KOPT-K1 (cell line): Measurements from ENCODE around the gene TAS1R3.

Source experiments
- H3K27ac ChIP-seq: fragments of 200-600 bp; sonication (generic); 2 replicates; pipeline ENCODE4 v1.5.1; 2016; ENCODE audit warnings: antibody characterized with exemption, mild to moderate bottlenecking, low read depth, low read length; ENCODE audit not compliant: poor library complexity, severe bottlenecking
- H3K36me3 ChIP-seq: fragments of 200-600 bp; sonication (generic); 2 replicates; pipeline ENCODE4 v1.5.1; 2017; ENCODE audit warnings: antibody characterized with exemption, mild to moderate bottlenecking, low read length, moderate library complexity; ENCODE audit not compliant: insufficient read depth
- H3K9me3 ChIP-seq: fragments of 200-600 bp; sonication (generic); 2 replicates; pipeline ENCODE4 v1.5.1; 2017; ENCODE audit warnings: antibody characterized with exemption, low read length, mild to moderate bottlenecking; ENCODE audit not compliant: insufficient read depth, poor library complexity, severe bottlenecking

Gene TAS1R3

GRCh38 chr1:1344655-1345361 is 13.7 kb downstream of the TAS1R3 start:
- H3K27ac ChIP-seq = no peak overlapping the region
- H3K36me3 ChIP-seq = peaks cover 14% of the 10 kb centered on the region; the same call in 1 of the 2 replicates
- H3K9me3 ChIP-seq = no peaks in the 10 kb centered on the region

GRCh38 chr1:1345384-1345783 is 14.3 kb downstream of the TAS1R3 start:
- peaks cover 11% of the 10 kb centered on the region; the same call in 1 of the 2 replicates for H3K36me3 ChIP-seq
- no peak overlapping the region for H3K27ac ChIP-seq
- no peaks in the 10 kb centered on the region for H3K9me3 ChIP-seq

- Histone ChIP-seq H3K9me3 (no peaks in the 10 kb centered on the region), H3K27ac (no peak overlapping the region), H3K36me3 (peaks cover 8% of the 10 kb centered on the region; the same call in 1 of the 2 replicates)
Observed at GRCh38 chr1:1345860-1346500, 14.9 kb downstream of the TAS1R3 start.

GRCh38 chr1:1346501-1346890 is 15.4 kb downstream of the TAS1R3 start:
- Histone ChIP-seq H3K9me3 (no peaks in the 10 kb centered on the region), H3K27ac (no peak overlapping the region)

GRCh38 chr1:1347026-1347595 is 16.0 kb downstream of the TAS1R3 start:
- Histone ChIP-seq H3K9me3 (no peaks in the 10 kb centered on the region), H3K27ac (no peak overlapping the region), H3K36me3 (no peaks in the 10 kb centered on the region)

More at GRCh38 chr1:1346501-1346890, 15.4 kb downstream of the TAS1R3 start:
- H3K36me3 ChIP-seq = peaks cover 3% of the 10 kb centered on the region; the same call in 1 of the 2 replicates

GRCh38 chr1:1347663-1348419 is 16.8 kb downstream of the TAS1R3 start:
- H3K27ac ChIP-seq = peak overlapping the region; percentile 53
- H3K36me3 ChIP-seq = no peaks in the 10 kb centered on the region
- no peaks in the 10 kb centered on the region for H3K9me3 ChIP-seq

- Histone ChIP-seq H3K27ac (peak overlapping the region; percentile 53), H3K36me3 (no peaks in the 10 kb centered on the region), H3K9me3 (no peaks in the 10 kb centered on the region)
Observed at GRCh38 chr1:1348420-1349255, 17.6 kb downstream of the TAS1R3 start.

- Histone ChIP-seq H3K27ac (peak within 1 kb of the TSS; percentile 83), H3K9me3 (no peaks in the 10 kb centered on the region), H3K36me3 (no peaks in the 10 kb centered on the region)
Observed at GRCh38 chr1:1349256-1350012, 18.4 kb downstream of the TAS1R3 start, which contains the start of gene DVL1. DVL1 (minus strand) TSS chr1:1349418; CDS start chr1:1349065, 353 bp downstream.

GRCh38 chr1:1351511-1352427 is 20.7 kb downstream of the TAS1R3 start:
- H3K36me3 ChIP-seq = no peaks in the 10 kb centered on the region
- no peak overlapping the region for H3K27ac ChIP-seq
- no peaks in the 10 kb centered on the region for H3K9me3 ChIP-seq

GRCh38 chr1:1352786-1353388 is 21.8 kb downstream of the TAS1R3 start:
- Histone ChIP-seq H3K27ac (no peak overlapping the region), H3K9me3 (no peaks in the 10 kb centered on the region), H3K36me3 (no peaks in the 10 kb centered on the region)

- Histone ChIP-seq H3K27ac (no peak overlapping the region), H3K36me3 (no peaks in the 10 kb centered on the region), H3K9me3 (no peaks in the 10 kb centered on the region)
Observed at GRCh38 chr1:1353389-1354151, 22.5 kb downstream of the TAS1R3 start.
